Measurements from ENCODE around the gene SLX4IP.

DNA sequence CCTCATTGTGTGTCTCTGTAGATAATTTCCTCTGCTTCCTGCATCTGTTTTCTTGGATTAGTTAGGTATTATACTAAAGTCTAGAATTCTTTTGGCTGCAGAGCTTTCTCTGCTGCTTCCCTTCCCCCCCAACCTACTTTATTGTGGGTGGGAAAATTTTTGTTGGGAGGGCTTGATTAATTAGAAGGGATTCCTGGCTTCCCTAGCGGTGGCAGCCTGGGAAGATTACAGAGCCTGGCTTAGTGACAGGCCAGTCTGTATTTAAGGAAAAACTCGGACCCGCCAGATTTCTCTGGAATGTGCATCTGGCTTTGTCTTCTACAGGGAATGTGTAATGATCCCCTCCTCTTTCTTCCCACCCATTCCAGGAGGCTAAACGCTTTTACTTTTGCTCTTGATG lies 31.2 kb downstream of the SLX4IP start:
- TF ChIP-seq, protein P1, sequence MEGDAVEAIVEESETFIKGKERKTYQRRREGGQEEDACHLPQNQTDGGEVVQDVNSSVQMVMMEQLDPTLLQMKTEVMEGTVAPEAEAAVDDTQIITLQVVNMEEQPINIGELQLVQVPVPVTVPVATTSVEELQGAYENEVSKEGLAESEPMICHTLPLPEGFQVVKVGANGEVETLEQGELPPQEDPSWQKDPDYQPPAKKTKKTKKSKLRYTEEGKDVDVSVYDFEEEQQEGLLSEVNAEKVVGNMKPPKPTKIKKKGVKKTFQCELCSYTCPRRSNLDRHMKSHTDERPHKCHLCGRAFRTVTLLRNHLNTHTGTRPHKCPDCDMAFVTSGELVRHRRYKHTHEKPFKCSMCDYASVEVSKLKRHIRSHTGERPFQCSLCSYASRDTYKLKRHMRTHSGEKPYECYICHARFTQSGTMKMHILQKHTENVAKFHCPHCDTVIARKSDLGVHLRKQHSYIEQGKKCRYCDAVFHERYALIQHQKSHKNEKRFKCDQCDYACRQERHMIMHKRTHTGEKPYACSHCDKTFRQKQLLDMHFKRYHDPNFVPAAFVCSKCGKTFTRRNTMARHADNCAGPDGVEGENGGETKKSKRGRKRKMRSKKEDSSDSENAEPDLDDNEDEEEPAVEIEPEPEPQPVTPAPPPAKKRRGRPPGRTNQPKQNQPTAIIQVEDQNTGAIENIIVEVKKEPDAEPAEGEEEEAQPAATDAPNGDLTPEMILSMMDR (IDR thresholded peaks at IDR 0.05) = no peak
- TF ChIP-seq EZH2 (IDR thresholded peaks at IDR 0.05; ENCODE audit: borderline replicate concordance, insufficient read depth, low read depth, low read length, poor library complexity, severe bottlenecking) = no peak

Data from B cell (primary cell).